ENCODE data around the gene MRPS31.
"Not testable (repeated sequence)": the region's sequence is repeated elsewhere in the genome, so short reads cannot be mapped to it uniquely, and the experiment has no call there.

Gene MRPS31

GRCh38 chr13:40786568-40786996 is 15.6 kb upstream of the MRPS31 start:
- Histone ChIP-seq H4K20me1 (ENCODE audit: insufficient read depth, low read length) (no peaks in the 10 kb centered on the region), H3K27me3 (replicated peaks; ENCODE audit: insufficient read depth, low read length) (no peaks in the 10 kb centered on the region), H3K36me3 (replicated peaks; ENCODE audit: insufficient read depth, low read length) (no peaks in the 10 kb centered on the region), H2AFZ (ENCODE audit: low read length) (no peak overlapping the region), H3K27ac (ENCODE audit: low read length) (no peak overlapping the region), H3K4me3 (ENCODE audit: low read length) (no peak overlapping the region), H3K9me2 (replicated peaks; ENCODE audit: insufficient read depth, low read length) (no peaks in the 10 kb centered on the region), H3K79me2 (ENCODE audit: low read length) (peaks cover 8% of the 10 kb centered on the region; the same call in 1 of the 2 replicates), H3K4me1 (ENCODE audit: low read length) (peaks cover 2% of the 10 kb centered on the region), H3K9me3 (replicated peaks; ENCODE audit: insufficient read depth, low read length) (no peaks in the 10 kb centered on the region), H3K9ac (ENCODE audit: low read length) (no peak overlapping the region), H3F3A (ENCODE audit: insufficient read depth, low read length) (peaks cover 1% of the 10 kb centered on the region; the same call in 1 of the 2 replicates), H3K4me2 (ENCODE audit: low read depth, low read length) (no peak overlapping the region)
- DNase-seq, result no peak
- no peak for TF ChIP-seq EZH2 (optimal IDR thresholded peaks at IDR 0.05; ENCODE audit: low read depth, low read length)
- no peak for TF ChIP-seq EZH2phosphoT487 (IDR thresholded peaks at IDR 0.05; ENCODE audit: low read length)
- no peak for TF ChIP-seq CTCF (IDR thresholded peaks at IDR 0.05; ENCODE audit: low read length)

GRCh38 chr13:40784540-40784939 is 13.6 kb upstream of the MRPS31 start:
- TF ChIP-seq EZH2phosphoT487 (IDR thresholded peaks at IDR 0.05; ENCODE audit: low read length) (no peak), EZH2 (optimal IDR thresholded peaks at IDR 0.05; ENCODE audit: low read depth, low read length) (no peak), CTCF (IDR thresholded peaks at IDR 0.05; ENCODE audit: low read length) (no peak)
- Histone ChIP-seq H3K27me3 (replicated peaks; ENCODE audit: insufficient read depth, low read length) (no peaks in the 10 kb centered on the region), H3K9me3 (replicated peaks; ENCODE audit: insufficient read depth, low read length) (no peaks in the 10 kb centered on the region), H3K4me1 (ENCODE audit: low read length) (no peaks in the 10 kb centered on the region), H3K79me2 (ENCODE audit: low read length) (no peaks in the 10 kb centered on the region), H2AFZ (ENCODE audit: low read length) (no peak overlapping the region), H4K20me1 (ENCODE audit: insufficient read depth, low read length) (no peaks in the 10 kb centered on the region), H3K36me3 (replicated peaks; ENCODE audit: insufficient read depth, low read length) (no peaks in the 10 kb centered on the region), H3F3A (ENCODE audit: insufficient read depth, low read length) (no peaks in the 10 kb centered on the region), H3K9me2 (replicated peaks; ENCODE audit: insufficient read depth, low read length) (no peaks in the 10 kb centered on the region), H3K4me2 (ENCODE audit: low read depth, low read length) (no peak overlapping the region), H3K4me3 (ENCODE audit: low read length) (no peak overlapping the region), H3K9ac (ENCODE audit: low read length) (no peak overlapping the region), H3K27ac (ENCODE audit: low read length) (no peak overlapping the region)
- no peak for DNase-seq

- not testable (repeated sequence) for DNase-seq
Measured at GRCh38 chr13:40782971-40783370, 12.0 kb upstream of the MRPS31 start.

GRCh38 chr13:40781717-40782116 is 10.7 kb upstream of the MRPS31 start:
- H3K27ac ChIP-seq (ENCODE audit: low read length), result no peak overlapping the region
- H3K79me2 ChIP-seq (ENCODE audit: low read length), result no peaks in the 10 kb centered on the region
- no peaks in the 10 kb centered on the region for H3F3A ChIP-seq (ENCODE audit: insufficient read depth, low read length)
- DNase-seq, result no peak
- no peaks in the 10 kb centered on the region for H3K9me2 ChIP-seq (replicated peaks; ENCODE audit: insufficient read depth, low read length)
- H3K9ac ChIP-seq (ENCODE audit: low read length), result no peak overlapping the region
- TF ChIP-seq EZH2phosphoT487 (IDR thresholded peaks at IDR 0.05; ENCODE audit: low read length) (no peak), EZH2 (optimal IDR thresholded peaks at IDR 0.05; ENCODE audit: low read depth, low read length) (no peak), CTCF (IDR thresholded peaks at IDR 0.05; ENCODE audit: low read length) (no peak)
- H3K4me1 ChIP-seq (ENCODE audit: low read length), result peaks cover under 1% of the 10 kb centered on the region; the same call in 1 of the 2 replicates
- no peaks in the 10 kb centered on the region for H3K36me3 ChIP-seq (replicated peaks; ENCODE audit: insufficient read depth, low read length)
- no peak overlapping the region for H3K4me3 ChIP-seq (ENCODE audit: low read length)
- H4K20me1 ChIP-seq (ENCODE audit: insufficient read depth, low read length), result no peaks in the 10 kb centered on the region
- no peaks in the 10 kb centered on the region for H3K27me3 ChIP-seq (replicated peaks; ENCODE audit: insufficient read depth, low read length)
- H3K4me2 ChIP-seq (ENCODE audit: low read depth, low read length), result no peak overlapping the region
- no peaks in the 10 kb centered on the region for H3K9me3 ChIP-seq (replicated peaks; ENCODE audit: insufficient read depth, low read length)
- no peak overlapping the region for H2AFZ ChIP-seq (ENCODE audit: low read length)

More at GRCh38 chr13:40782971-40783370, 12.0 kb upstream of the MRPS31 start:
- H3K27me3 ChIP-seq (replicated peaks; ENCODE audit: insufficient read depth, low read length); H3K4me1 ChIP-seq (ENCODE audit: low read length); H4K20me1 ChIP-seq (ENCODE audit: insufficient read depth, low read length); H3K36me3 ChIP-seq (replicated peaks; ENCODE audit: insufficient read depth, low read length); H2AFZ ChIP-seq (ENCODE audit: low read length); H3K4me3 ChIP-seq (ENCODE audit: low read length); H3K9ac ChIP-seq (ENCODE audit: low read length); H3F3A ChIP-seq (ENCODE audit: insufficient read depth, low read length); H3K9me3 ChIP-seq (replicated peaks; ENCODE audit: insufficient read depth, low read length); H3K79me2 ChIP-seq (ENCODE audit: low read length); H3K27ac ChIP-seq (ENCODE audit: low read length); H3K4me2 ChIP-seq (ENCODE audit: low read depth, low read length); H3K9me2 ChIP-seq (replicated peaks; ENCODE audit: insufficient read depth, low read length): not testable (repeated sequence)
